Skeletal muscle tissue (tissue), 4 donors: ENCODE data around the gene PDE8B. TPM values are rescaled to one million over a fixed set of nuclear protein-coding genes. Genes with fewer than 3 reads are reported as not detected.

Experiments used
- H3K27ac ChIP-seq: one replicate; pipeline ENCODE4 v1.7.0; 2013; ENCODE audit warnings: mild to moderate bottlenecking, low read depth, low read length, inconsistent platforms
- H3K27me3 ChIP-seq, 3 donors: one replicate each; pipeline ENCODE4 v1.7.0; 2013; ENCODE audit warnings: low read length in 3 of 3; ENCODE audit not compliant: control insufficient read depth in 3 of 3, insufficient read depth in 3 of 3
- H3K36me3 ChIP-seq, 3 donors: one replicate each; pipeline ENCODE4 v1.7.0; 2013; ENCODE audit warnings: low read length in 3 of 3; ENCODE audit not compliant: control insufficient read depth in 3 of 3, insufficient read depth in 3 of 3
- H3K4me1 ChIP-seq, 3 donors: one replicate each; pipeline ENCODE4 v1.7.0; 2013; ENCODE audit warnings: low read length in 3 of 3, mild to moderate bottlenecking in 3 of 3; ENCODE audit not compliant: control insufficient read depth in 3 of 3, insufficient read depth in 3 of 3
- H3K4me3 ChIP-seq, 3 donors: one replicate each; pipeline ENCODE4 v1.7.0; 2013; ENCODE audit warnings: low read length in 3 of 3
- H3K9ac ChIP-seq, 3 donors: one replicate each; pipeline ENCODE4 v1.7.0; 2013; ENCODE audit warnings: low read length in 3 of 3, mild to moderate bottlenecking in 3 of 3, moderate library complexity in 2 of 3, low read depth in 1 of 3
- H3K9me3 ChIP-seq, 3 donors: one replicate each; pipeline ENCODE4 v1.7.0; 2013; ENCODE audit warnings: low read length in 3 of 3; ENCODE audit not compliant: control insufficient read depth in 3 of 3
- total RNA-seq: library from RNA; depleted of rRNA; stranded (reverse); fragments of >200 nt; gene quantifications from one replicate; pipeline ENCODE4 v1.2.3, GENCODE V29; 2014
- donor health status: Osteomylitis.

The PDE8B gene
- total RNA-seq, 1 donor from 2014 or later: 1.0 TPM

GRCh38 chr5:77391240-77391765, 180.8 kb downstream of the PDE8B start:
- no peaks in the 10 kb centered on the region for H3K36me3 ChIP-seq
- H3K27ac ChIP-seq: no peak overlapping the region
- H3K4me1 ChIP-seq: no peaks in the 10 kb centered on the region
- H3K9ac ChIP-seq: no peak overlapping the region
- no peak overlapping the region for H3K4me3 ChIP-seq
- no peaks in the 10 kb centered on the region for H3K9me3 ChIP-seq
- no peaks in the 10 kb centered on the region for H3K27me3 ChIP-seq

- H3K27ac ChIP-seq: no peak overlapping the region
- H3K9ac ChIP-seq: no peak overlapping the region
- H3K4me1 ChIP-seq: no peaks in the 10 kb centered on the region
- no peak overlapping the region for H3K4me3 ChIP-seq
- H3K9me3 ChIP-seq: no peaks in the 10 kb centered on the region
- no peaks in the 10 kb centered on the region for H3K36me3 ChIP-seq
- no peaks in the 10 kb centered on the region for H3K27me3 ChIP-seq
Observed at GRCh38 chr5:77394064-77394715, 183.7 kb downstream of the PDE8B start.

GRCh38 chr5:77396017-77396416, 185.5 kb downstream of the PDE8B start:
- H3K9me3 ChIP-seq: no peaks in the 10 kb centered on the region
- H3K27ac ChIP-seq: no peak overlapping the region
- no peaks in the 10 kb centered on the region for H3K36me3 ChIP-seq
- H3K9ac ChIP-seq: no peak overlapping the region
- H3K4me1 ChIP-seq: no peaks in the 10 kb centered on the region
- no peaks in the 10 kb centered on the region for H3K27me3 ChIP-seq
- H3K4me3 ChIP-seq: no peak overlapping the region

- Histone ChIP-seq H3K36me3 (no peaks in the 10 kb centered on the region), H3K9me3 (no peaks in the 10 kb centered on the region)
Observed at GRCh38 chr5:77397686-77398292, 187.3 kb downstream of the PDE8B start.

DNA sequence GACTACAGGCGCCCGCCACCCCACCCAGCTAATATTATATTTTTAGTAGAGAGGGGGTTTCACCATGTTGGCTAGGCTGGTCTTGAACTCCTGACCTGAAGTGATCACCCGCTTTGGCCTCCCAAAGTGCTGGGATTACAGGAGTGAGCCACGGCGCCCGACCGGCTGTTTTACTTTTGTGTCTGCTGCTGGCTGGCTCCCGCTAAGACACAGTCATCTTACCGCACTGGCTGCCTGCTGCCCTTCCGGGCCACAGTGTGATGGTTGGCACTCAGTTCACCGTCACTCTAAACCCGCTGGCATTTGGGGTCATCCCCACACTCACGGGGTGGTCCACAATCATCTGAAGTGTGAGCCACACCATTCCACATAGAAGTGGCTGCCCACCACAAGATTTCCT, 188.0 kb downstream of the PDE8B start:
- Histone ChIP-seq H3K27ac (no peak overlapping the region), H3K4me1 (peaks cover 0 to 3% (median 0%) of the 10 kb centered on the region in 3 donors), H3K27me3 (no peaks in the 10 kb centered on the region), H3K36me3 (no peaks in the 10 kb centered on the region), H3K9ac (no peak overlapping the region), H3K4me3 (no peak overlapping the region), H3K9me3 (no peaks in the 10 kb centered on the region)

More at GRCh38 chr5:77397686-77398292, 187.3 kb downstream of the PDE8B start:
- Histone ChIP-seq H3K4me1 (peaks cover 0 to under 1% (median 0%) of the 10 kb centered on the region in 3 donors), H3K27me3 (no peaks in the 10 kb centered on the region), H3K9ac (no peak overlapping the region), H3K27ac (no peak overlapping the region), H3K4me3 (no peak overlapping the region)

DNA sequence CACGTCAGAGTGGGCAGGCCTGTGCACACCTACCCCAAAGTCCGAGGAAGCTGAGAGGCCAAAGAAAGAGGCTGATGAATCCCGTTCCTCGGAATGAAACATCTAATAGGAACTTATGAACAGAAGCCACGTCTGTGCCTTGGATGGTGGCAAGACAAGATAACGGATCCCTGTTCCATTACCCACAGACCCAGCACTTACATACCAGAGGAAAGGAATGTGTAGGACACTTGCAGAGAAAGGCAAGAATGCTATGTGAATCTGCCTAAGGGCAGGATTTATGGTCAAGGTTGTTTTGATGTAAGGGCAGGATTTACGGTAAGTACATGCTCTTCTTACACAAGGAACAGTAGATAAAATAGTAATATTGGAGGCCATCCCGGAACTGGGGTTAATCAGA, 188.4 kb downstream of the PDE8B start:
- no peaks in the 10 kb centered on the region for H3K36me3 ChIP-seq
- no peak overlapping the region for H3K4me3 ChIP-seq
- peaks cover 0 to 3% (median 0%) of the 10 kb centered on the region in 3 donors for H3K4me1 ChIP-seq

DNA sequence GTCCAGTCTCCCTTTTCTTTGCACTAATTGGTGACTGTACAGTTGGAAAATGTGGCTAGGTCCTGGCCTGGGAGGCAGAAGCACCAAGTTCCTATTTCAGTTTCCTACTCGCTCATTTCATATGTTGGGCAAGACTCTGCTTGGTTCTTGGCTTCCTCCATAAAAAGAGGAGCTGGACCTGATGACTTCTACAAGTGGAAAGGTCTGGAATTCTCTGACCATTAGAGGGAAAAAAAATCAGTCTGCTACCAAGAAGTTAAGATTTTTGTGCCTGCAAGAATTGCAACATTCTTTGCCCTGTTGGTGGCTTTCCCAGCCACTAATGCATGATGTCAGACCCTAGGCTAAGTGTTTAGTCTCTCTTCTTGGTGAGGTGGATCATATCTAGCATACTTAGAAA, 190.2 kb downstream of the PDE8B start:
- H3K4me1 ChIP-seq: peaks cover 0 to 3% (median 0%) of the 10 kb centered on the region in 3 donors
- H3K9ac ChIP-seq: no peak overlapping the region
- H3K27ac ChIP-seq: no peak overlapping the region
- H3K9me3 ChIP-seq: no peaks in the 10 kb centered on the region
- no peaks in the 10 kb centered on the region for H3K27me3 ChIP-seq
- no peaks in the 10 kb centered on the region for H3K36me3 ChIP-seq
- no peak overlapping the region for H3K4me3 ChIP-seq

More for the DNA sequence above, 188.4 kb downstream of the PDE8B start:
- Histone ChIP-seq H3K9ac (no peak overlapping the region), H3K27me3 (no peaks in the 10 kb centered on the region), H3K27ac (no peak overlapping the region), H3K9me3 (no peaks in the 10 kb centered on the region)

DNA sequence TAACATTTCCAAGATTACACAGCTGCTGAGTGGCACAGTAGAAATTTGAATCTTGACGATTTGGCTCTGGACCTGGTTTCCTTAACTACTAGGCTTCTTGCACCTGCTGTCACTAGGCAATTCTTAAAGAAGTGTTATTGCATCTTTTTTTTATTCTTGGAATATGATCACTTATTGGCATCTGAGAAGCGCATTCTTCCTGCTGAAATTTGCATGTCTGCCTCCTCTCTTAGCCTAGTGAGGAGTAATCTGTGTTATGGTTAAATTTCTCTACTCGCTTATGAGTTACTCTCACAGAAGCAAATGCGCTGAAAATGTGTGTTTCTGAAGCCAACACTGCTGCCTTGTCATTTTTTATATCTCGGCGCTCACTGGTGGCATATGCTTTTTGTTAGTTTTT, 192.3 kb downstream of the PDE8B start:
- no peak overlapping the region for H3K27ac ChIP-seq
- peaks cover 0 to 3% (median 0%) of the 10 kb centered on the region in 3 donors for H3K4me1 ChIP-seq
- no peak overlapping the region for H3K9ac ChIP-seq
- H3K9me3 ChIP-seq: no peaks in the 10 kb centered on the region
- no peak overlapping the region for H3K4me3 ChIP-seq
- no peaks in the 10 kb centered on the region for H3K27me3 ChIP-seq
- H3K36me3 ChIP-seq: no peaks in the 10 kb centered on the region

- Histone ChIP-seq H3K27me3 (no peaks in the 10 kb centered on the region), H3K36me3 (no peaks in the 10 kb centered on the region), H3K27ac (no peak overlapping the region), H3K9me3 (no peaks in the 10 kb centered on the region), H3K4me1 (peaks cover 0 to 3% (median 0%) of the 10 kb centered on the region in 3 donors), H3K9ac (no peak overlapping the region), H3K4me3 (no peak overlapping the region)
Observed at GRCh38 chr5:77407152-77407551, 196.7 kb downstream of the PDE8B start.

DNA sequence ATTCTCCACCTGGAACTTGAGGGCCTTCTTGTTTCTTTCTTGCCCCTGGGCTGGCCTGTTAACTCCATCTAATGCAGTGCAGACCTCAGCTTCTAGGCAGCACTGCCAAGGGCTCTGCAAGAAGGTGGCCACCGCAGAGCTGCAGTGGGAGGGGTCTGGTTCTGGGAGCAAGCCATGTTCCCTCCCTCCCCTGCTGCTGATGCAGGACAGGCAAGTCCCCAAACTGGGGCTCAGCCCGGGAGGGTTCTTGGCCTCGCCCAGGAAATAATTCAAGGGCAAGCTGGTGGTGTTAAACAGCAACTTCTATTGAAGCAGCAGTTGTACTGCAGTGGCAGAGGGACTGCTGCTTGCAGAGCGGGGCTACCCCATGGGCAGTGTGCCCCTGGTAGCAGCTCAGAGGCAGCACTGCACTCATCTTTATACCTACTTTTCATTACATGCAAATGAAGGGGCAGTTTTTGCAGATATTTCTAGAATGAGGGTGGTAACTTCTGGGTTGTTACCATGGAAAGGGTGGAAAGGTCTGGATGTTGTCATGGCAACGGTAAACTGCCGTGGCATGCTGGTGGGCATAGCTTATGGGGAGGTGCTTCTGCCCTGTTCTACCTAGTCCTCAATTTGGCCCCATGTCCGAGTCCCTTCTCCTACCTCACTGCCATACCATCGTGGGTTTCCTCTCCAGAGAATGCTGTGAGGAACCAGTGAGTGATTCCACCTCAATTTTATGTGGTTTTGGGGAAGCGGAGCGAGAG, 199.6 kb downstream of the PDE8B start:
- Histone ChIP-seq H3K4me3 (no peak overlapping the region), H3K9ac (no peak overlapping the region), H3K27ac (no peak overlapping the region), H3K4me1 (no peaks in the 10 kb centered on the region), H3K9me3 (no peaks in the 10 kb centered on the region), H3K36me3 (no peaks in the 10 kb centered on the region), H3K27me3 (no peaks in the 10 kb centered on the region)
